Keratinocyte (primary cell): Measurements from ENCODE around the gene PIEZO1. TPM values are rescaled to one million over a fixed set of nuclear protein-coding genes. Genes with fewer than 3 reads are reported as not detected.

Experiments
- DNase-seq: peaks from one replicate; pipeline ENCODE4 v3.0.0-alpha.2; 2011; ENCODE audit warnings: low read depth, missing footprints, low spot score
- FAIRE-seq: peaks from 2 replicates; lab custom pipeline; 2011; peaks lifted over from hg19 to GRCh38; lab: Jason Lieb, UNC
- H2AFZ ChIP-seq: 2 replicates; pipeline ENCODE4 v1.6.0; 2012; ENCODE audit warnings: low read length, control low read depth, inconsistent platforms; ENCODE audit not compliant: control insufficient read depth
- H3K27ac ChIP-seq: 2 replicates; pipeline ENCODE4 v1.5.1; 2011; ENCODE audit warnings: low read length; ENCODE audit not compliant: control insufficient read depth, insufficient read depth
- H3K27me3 ChIP-seq: 3 replicates; pipeline ENCODE4 v1.6.0; 2011; ENCODE audit warnings: low read length; ENCODE audit not compliant: control insufficient read depth, insufficient read depth; ENCODE audit errors: extremely low read depth
- H3K36me3 ChIP-seq, 2 experiments: 2 replicates in 1 of 2; 3 replicates in 1 of 2; pipeline ENCODE4 v1.5.1; 2011; ENCODE audit warnings: low read length in 2 of 2, mild to moderate bottlenecking in 1 of 2; ENCODE audit not compliant: control insufficient read depth in 2 of 2, insufficient read depth in 2 of 2; ENCODE audit errors: extremely low read depth in 1 of 2
- H3K4me1 ChIP-seq: 3 replicates; pipeline ENCODE4 v1.5.1; 2011; ENCODE audit warnings: low read length; ENCODE audit not compliant: control insufficient read depth, insufficient read depth; ENCODE audit errors: extremely low read depth
- H3K4me2 ChIP-seq: 3 replicates; pipeline ENCODE4 v1.6.0; 2011; ENCODE audit warnings: low read depth, low read length; ENCODE audit not compliant: control insufficient read depth, insufficient read depth; ENCODE audit errors: extremely low read depth
- H3K4me3 ChIP-seq, 3 experiments: fragments of 200-600 bp in 1 of 3; sonication (generic) in 1 of 3; 2 replicates in 2 of 3; 3 replicates in 1 of 3; pipeline ENCODE4 v1.5.1; 2011 to 2016; ENCODE audit warnings: low read length in 3 of 3, mild to moderate bottlenecking in 3 of 3, control low read depth in 2 of 3, inconsistent platforms in 1 of 3, low read depth in 1 of 3, mixed read lengths in 1 of 3, mixed run types in 1 of 3, moderate library complexity in 1 of 3; ENCODE audit not compliant: control insufficient read depth in 2 of 3, insufficient read depth in 2 of 3; ENCODE audit errors: extremely low read depth in 1 of 3
- H3K79me2 ChIP-seq: 2 replicates; pipeline ENCODE4 v1.6.0; 2012; ENCODE audit warnings: low read length; ENCODE audit not compliant: control insufficient read depth, insufficient read depth
- H3K9ac ChIP-seq: 3 replicates; pipeline ENCODE4 v1.6.0; 2011; ENCODE audit warnings: low read length; ENCODE audit not compliant: control insufficient read depth, insufficient read depth; ENCODE audit errors: extremely low read depth
- H3K9me1 ChIP-seq: 3 replicates; pipeline ENCODE4 v1.6.0; 2011; ENCODE audit warnings: low read length; ENCODE audit not compliant: control insufficient read depth, insufficient read depth; ENCODE audit errors: extremely low read depth
- H3K9me3 ChIP-seq: 2 replicates; pipeline ENCODE4 v1.5.1; 2012; ENCODE audit warnings: low read depth, low read length; ENCODE audit not compliant: control insufficient read depth
- H4K20me1 ChIP-seq: 3 replicates; pipeline ENCODE4 v1.6.0; 2011; ENCODE audit warnings: low read length; ENCODE audit not compliant: control insufficient read depth, insufficient read depth; ENCODE audit errors: extremely low read depth
- EZH2 ChIP-seq: IDR thresholded peaks from one replicate; pipeline ENCODE4 v1.6.1; 2012; ENCODE audit warnings: inconsistent platforms, mild to moderate bottlenecking, low read length, moderate library complexity
- dilution Hi-C: fragments of 300-500 bp; cut with MboI; formaldehyde crosslinking; loops from one replicate; pipeline ENCODE4 v1.7.0; 2020; ENCODE audit warnings: low sequenced_read_pairs; ENCODE audit not compliant: extremely low pct_ligation_motif_present
- polyA plus RNA-seq, 5 experiments: library from polyadenylated mRNA; depleted of rRNA in 3 of 5; stranded (reverse) in 3 of 5; stranded (forward) in 1 of 5; unstranded in 1 of 5; fragments of >200 nt; gene quantifications; 1 replicate in 1 of 5; 2 replicates in 3 of 5; 3 replicates in 1 of 5; pipeline versions ENCODE4 v1.2.1 to v1.2.3, GENCODE V29; 2011 to 2012; ENCODE audit warnings: missing spikeins in 2 of 5, low read depth in 1 of 5, low replicate concordance in 1 of 5
- TF ChIP-seq, protein P1 (sequence below), 3 experiments: IDR thresholded peaks in 1 of 3; conservative IDR thresholded peaks in 1 of 3; optimal IDR thresholded peaks in 1 of 3; 2 replicates in 2 of 3; 3 replicates in 1 of 3; pipeline versions ENCODE3 to v1.5.1; 2011; ENCODE audit warnings: low read length in 3 of 3, mild to moderate bottlenecking in 3 of 3, moderate library complexity in 2 of 3, control low read depth in 1 of 3, inconsistent platforms in 1 of 3; ENCODE audit not compliant: insufficient read depth in 2 of 3; ENCODE audit errors: extremely low read depth in 1 of 3

Gene PIEZO1
- polyA plus RNA-seq, 1 donor (not counting 4 experiments of a cell fraction or from before 2014, with no cell fraction given), result 62.8 TPM

DNA sequence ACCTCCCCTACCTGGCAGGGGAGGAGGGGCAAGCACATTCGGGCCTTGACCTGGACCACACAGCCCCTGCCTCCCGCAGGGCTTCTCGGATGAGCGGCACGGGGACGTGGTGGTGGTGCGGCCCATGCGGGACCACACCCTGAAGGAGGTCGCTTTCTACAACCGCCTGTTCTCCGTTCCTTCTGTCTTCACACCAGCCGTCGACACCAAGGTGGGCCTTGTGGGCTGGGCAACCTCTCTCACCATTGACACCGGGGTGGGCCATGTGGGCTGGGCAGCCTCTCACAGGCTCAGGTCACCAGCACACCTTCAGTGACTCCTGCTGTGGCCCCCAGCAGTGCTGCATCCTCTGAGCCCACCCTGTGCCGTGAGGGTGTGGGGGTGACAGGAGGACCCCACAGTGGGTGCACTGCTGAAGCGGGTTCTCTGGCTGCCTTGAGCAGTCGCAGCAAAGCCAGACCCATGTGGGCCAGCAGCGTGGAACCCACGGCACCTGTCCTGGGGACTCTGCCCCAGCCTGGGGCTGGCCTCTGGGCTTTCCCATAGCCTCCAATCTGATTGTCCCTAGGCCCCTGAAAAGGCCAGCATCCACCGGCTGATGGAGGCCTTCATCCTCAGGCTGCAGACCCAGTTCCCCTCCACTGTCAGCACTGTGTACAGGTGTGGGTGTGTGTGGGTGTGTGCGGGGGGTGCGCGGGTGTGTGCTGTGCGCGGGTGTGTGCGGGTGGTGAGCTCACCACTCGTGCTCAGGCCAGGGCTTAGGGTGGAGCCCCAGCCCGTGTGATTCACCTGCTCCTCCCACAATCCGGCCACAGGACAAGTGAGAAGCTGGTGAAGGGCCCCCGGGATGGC lies 71.2 kb downstream of the PIEZO1 start:
- Histone ChIP-seq H3K9ac (no peak overlapping the region), H2AFZ (no peak overlapping the region), H3K27ac (no peak overlapping the region), H3K9me3 (no peaks in the 10 kb centered on the region), H3K9me1 (no peaks in the 10 kb centered on the region), H3K36me3 (peaks cover 49 to 50% of the 10 kb centered on the region in 2 experiments), H3K27me3 (no peaks in the 10 kb centered on the region), H4K20me1 (peaks cover 3% of the 10 kb centered on the region), H3K4me1 (no peaks in the 10 kb centered on the region), H3K4me3 (no peak overlapping the region), H3K79me2 (peaks cover 11% of the 10 kb centered on the region), H3K4me2 (no peak overlapping the region)
- dilution Hi-C loops, result no loop called here
- no peak for DNase-seq
- FAIRE-seq, result no peak
- TF ChIP-seq, protein P1, sequence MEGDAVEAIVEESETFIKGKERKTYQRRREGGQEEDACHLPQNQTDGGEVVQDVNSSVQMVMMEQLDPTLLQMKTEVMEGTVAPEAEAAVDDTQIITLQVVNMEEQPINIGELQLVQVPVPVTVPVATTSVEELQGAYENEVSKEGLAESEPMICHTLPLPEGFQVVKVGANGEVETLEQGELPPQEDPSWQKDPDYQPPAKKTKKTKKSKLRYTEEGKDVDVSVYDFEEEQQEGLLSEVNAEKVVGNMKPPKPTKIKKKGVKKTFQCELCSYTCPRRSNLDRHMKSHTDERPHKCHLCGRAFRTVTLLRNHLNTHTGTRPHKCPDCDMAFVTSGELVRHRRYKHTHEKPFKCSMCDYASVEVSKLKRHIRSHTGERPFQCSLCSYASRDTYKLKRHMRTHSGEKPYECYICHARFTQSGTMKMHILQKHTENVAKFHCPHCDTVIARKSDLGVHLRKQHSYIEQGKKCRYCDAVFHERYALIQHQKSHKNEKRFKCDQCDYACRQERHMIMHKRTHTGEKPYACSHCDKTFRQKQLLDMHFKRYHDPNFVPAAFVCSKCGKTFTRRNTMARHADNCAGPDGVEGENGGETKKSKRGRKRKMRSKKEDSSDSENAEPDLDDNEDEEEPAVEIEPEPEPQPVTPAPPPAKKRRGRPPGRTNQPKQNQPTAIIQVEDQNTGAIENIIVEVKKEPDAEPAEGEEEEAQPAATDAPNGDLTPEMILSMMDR (optimal IDR thresholded peaks at IDR 0.05 in 1 of 3, IDR thresholded peaks at IDR 0.05 in 1 of 3, conservative IDR thresholded peaks at IDR 0.05 in 1 of 3; ENCODE audit: extremely low read depth in 1 of 3, insufficient read depth in 2 of 3, low read length in 3 of 3), result no peak
- no peak for TF ChIP-seq EZH2

DNA sequence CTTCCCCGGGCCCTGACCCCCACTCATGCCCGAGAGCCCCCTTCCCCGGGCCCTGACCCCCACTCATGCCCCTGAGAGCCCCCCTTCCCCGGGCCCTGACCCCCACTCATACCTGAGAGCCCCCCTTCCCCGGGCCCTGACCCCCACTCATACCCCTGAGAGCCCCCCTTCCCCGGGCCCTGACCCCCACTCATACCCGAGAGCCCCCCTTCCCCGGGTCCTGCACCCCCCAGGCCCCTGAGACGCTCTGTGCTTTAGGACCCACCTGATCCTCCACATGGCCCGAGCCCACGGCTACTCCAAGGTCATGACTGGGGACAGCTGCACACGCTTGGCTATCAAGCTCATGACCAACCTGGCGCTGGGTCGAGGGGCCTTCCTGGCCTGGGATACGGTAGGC lies 72.0 kb downstream of the PIEZO1 start:
- no peak overlapping the region for H2AFZ ChIP-seq
- H4K20me1 ChIP-seq, result peaks cover 3% of the 10 kb centered on the region
- no peak overlapping the region for H3K9ac ChIP-seq
- peaks cover 17% of the 10 kb centered on the region for H3K79me2 ChIP-seq
- H3K9me3 ChIP-seq, result no peaks in the 10 kb centered on the region
- no peaks in the 10 kb centered on the region for H3K4me1 ChIP-seq
- DNase-seq, result no peak
- FAIRE-seq, result no peak
- TF ChIP-seq, protein P1 (optimal IDR thresholded peaks at IDR 0.05 in 1 of 3, IDR thresholded peaks at IDR 0.05 in 1 of 3, conservative IDR thresholded peaks at IDR 0.05 in 1 of 3; ENCODE audit: extremely low read depth in 1 of 3, insufficient read depth in 2 of 3, low read length in 3 of 3), result no peak
- TF ChIP-seq EZH2, result no peak
- H3K9me1 ChIP-seq, result no peaks in the 10 kb centered on the region
- no peak overlapping the region for H3K27ac ChIP-seq
- H3K4me2 ChIP-seq, result no peak overlapping the region
- dilution Hi-C loops, result no loop called here
- no peaks in the 10 kb centered on the region for H3K27me3 ChIP-seq
- H3K4me3 ChIP-seq, result no peak overlapping the region
- H3K36me3 ChIP-seq, result peaks cover 41 to 42% of the 10 kb centered on the region in 2 experiments
